ENCODE data around the gene DYRK3.

DYRK3 gene

GRCh38 chr1:206664740-206665139 lies 29.4 kb downstream of the DYRK3 start:
- Histone ChIP-seq H3K9ac (ENCODE audit: low read length) (no peak overlapping the region; the same call in 1 of the 2 replicates), H3K4me3 (ENCODE audit: insufficient read depth, low read length, poor library complexity, severe bottlenecking) (no peak overlapping the region), H3K27me3 (ENCODE audit: low read length) (no peaks in the 10 kb centered on the region), H3K9me3 (ENCODE audit: insufficient read depth, low read length) (no peaks in the 10 kb centered on the region), H4K20me1 (ENCODE audit: low read depth, low read length) (no peaks in the 10 kb centered on the region), H3K36me3 (ENCODE audit: low read length) (no peaks in the 10 kb centered on the region), H3K4me2 (ENCODE audit: low read depth, low read length, poor library complexity, severe bottlenecking) (peak overlapping the region; percentile 39), H2AFZ (ENCODE audit: low read depth, low read length, severe bottlenecking) (no peak overlapping the region), H3K79me2 (ENCODE audit: insufficient read depth, low read length) (no peaks in the 10 kb centered on the region), H3F3A (ENCODE audit: insufficient read depth) (no peaks in the 10 kb centered on the region), H3K27ac (ENCODE audit: low read depth, low read length) (no peak overlapping the region), H3K9me2 (replicated peaks; ENCODE audit: insufficient read depth, low read length) (no peaks in the 10 kb centered on the region)
- TF ChIP-seq CTCF (IDR thresholded peaks at IDR 0.05; ENCODE audit: insufficient read depth, low read length, poor library complexity, severe bottlenecking) (no peak), EZH2phosphoT487 (conservative IDR thresholded peaks at IDR 0.05; ENCODE audit: low read length) (no peak)

GRCh38 chr1:206666031-206666561 lies 30.8 kb downstream of the DYRK3 start:
- Histone ChIP-seq H3K4me3 (ENCODE audit: insufficient read depth, low read length, poor library complexity, severe bottlenecking) (no peak overlapping the region), H3K27ac (ENCODE audit: low read depth, low read length) (no peak overlapping the region), H3K9me3 (ENCODE audit: insufficient read depth, low read length) (no peaks in the 10 kb centered on the region), H3K36me3 (ENCODE audit: low read length) (no peaks in the 10 kb centered on the region), H3K4me2 (ENCODE audit: low read depth, low read length, poor library complexity, severe bottlenecking) (no peak overlapping the region), H4K20me1 (ENCODE audit: low read depth, low read length) (no peaks in the 10 kb centered on the region), H3K9me2 (replicated peaks; ENCODE audit: insufficient read depth, low read length) (no peaks in the 10 kb centered on the region), H2AFZ (ENCODE audit: low read depth, low read length, severe bottlenecking) (no peak overlapping the region), H3K9ac (ENCODE audit: low read length) (no peak overlapping the region), H3K27me3 (ENCODE audit: low read length) (no peaks in the 10 kb centered on the region), H3K79me2 (ENCODE audit: insufficient read depth, low read length) (no peaks in the 10 kb centered on the region), H3F3A (ENCODE audit: insufficient read depth) (no peaks in the 10 kb centered on the region)
- no peak for TF ChIP-seq EZH2phosphoT487 (conservative IDR thresholded peaks at IDR 0.05; ENCODE audit: low read length)
- TF ChIP-seq CTCF (IDR thresholded peaks at IDR 0.05; ENCODE audit: insufficient read depth, low read length, poor library complexity, severe bottlenecking): no peak

- H3K79me2 ChIP-seq (ENCODE audit: insufficient read depth, low read length): no peaks in the 10 kb centered on the region
- no peak overlapping the region for H2AFZ ChIP-seq (ENCODE audit: low read depth, low read length, severe bottlenecking)
- no peak for TF ChIP-seq CTCF (IDR thresholded peaks at IDR 0.05; ENCODE audit: insufficient read depth, low read length, poor library complexity, severe bottlenecking)
- TF ChIP-seq EZH2phosphoT487 (conservative IDR thresholded peaks at IDR 0.05; ENCODE audit: low read length): no peak
- no peak overlapping the region for H3K27ac ChIP-seq (ENCODE audit: low read depth, low read length)
- no peaks in the 10 kb centered on the region for H3K27me3 ChIP-seq (ENCODE audit: low read length)
- H4K20me1 ChIP-seq (ENCODE audit: low read depth, low read length): no peaks in the 10 kb centered on the region
- H3K9me3 ChIP-seq (ENCODE audit: insufficient read depth, low read length): no peaks in the 10 kb centered on the region
- no peaks in the 10 kb centered on the region for H3K9me2 ChIP-seq (replicated peaks; ENCODE audit: insufficient read depth, low read length)
- no peaks in the 10 kb centered on the region for H3K36me3 ChIP-seq (ENCODE audit: low read length)
- H3K9ac ChIP-seq (ENCODE audit: low read length): no peak overlapping the region
- no peak overlapping the region for H3K4me2 ChIP-seq (ENCODE audit: low read depth, low read length, poor library complexity, severe bottlenecking)
- no peak overlapping the region for H3K4me3 ChIP-seq (ENCODE audit: insufficient read depth, low read length, poor library complexity, severe bottlenecking)
- H3F3A ChIP-seq (ENCODE audit: insufficient read depth): no peaks in the 10 kb centered on the region
These were observed 31.8 kb downstream of the DYRK3 start for GRCh38 chr1:206666954-206667665.
